SK-N-SH treated with all-trans-retinoic acid at 6 μM for 48 hours (cell line): ENCODE measurements around the gene CRACR2B.

ENCODE experiments used
- ATAC-seq: fragments of 200-7000 bp; cut with Tn5 transposase; 3 replicates; pipeline ENCODE4 v1.9.1; 2020; ENCODE audit warnings: mild to moderate bottlenecking, moderate library complexity
- ARNTL ChIP-seq: fragments of 450-650 bp; formaldehyde crosslinking; IDR thresholded peaks from 2 replicates; pipeline ENCODE4 v1.5.0; 2020; ENCODE audit warnings: low read depth, mild to moderate bottlenecking, moderate library complexity, borderline replicate concordance
- BACH2 ChIP-seq: fragments of 250-450 bp; sonication (Bioruptor Pico); IDR thresholded peaks from 2 replicates; pipeline ENCODE4 v1.9.0; 2021; ENCODE audit warnings: mild to moderate bottlenecking, borderline replicate concordance
- CREB5 ChIP-seq: fragments of 250-450 bp; sonication (Bioruptor Pico); IDR thresholded peaks from 2 replicates; pipeline ENCODE4 v1.5.1; 2020; ENCODE audit warnings: low read depth, mild to moderate bottlenecking, moderate library complexity
- CSDC2 ChIP-seq: fragments of 250-450 bp; sonication (Bioruptor Pico); IDR thresholded peaks from 2 replicates; pipeline ENCODE4 v1.5.0; 2020; ENCODE audit warnings: mild to moderate bottlenecking, moderate library complexity
- CSRNP3 ChIP-seq: fragments of 250-450 bp; sonication (Bioruptor Pico); IDR thresholded peaks from 2 replicates; pipeline ENCODE4 v1.5.1; 2021; ENCODE audit warnings: mild to moderate bottlenecking, moderate library complexity
- ESRRG ChIP-seq: fragments of 250-450 bp; sonication (Bioruptor Pico); IDR thresholded peaks from 2 replicates; pipeline ENCODE4 v1.6.1; 2021; ENCODE audit warnings: mild to moderate bottlenecking
- ISL1 ChIP-seq: fragments of 250-450 bp; sonication (Bioruptor Pico); IDR thresholded peaks from 2 replicates; pipeline ENCODE4 v2.1.2; 2022; ENCODE audit warnings: mild to moderate bottlenecking, moderate library complexity
- PATZ1 ChIP-seq: fragments of 250-450 bp; sonication (Bioruptor Pico); IDR thresholded peaks from 2 replicates; pipeline ENCODE4 v1.8.0; 2020; ENCODE audit warnings: mild to moderate bottlenecking, moderate library complexity, borderline replicate concordance
- POU6F1 ChIP-seq: fragments of 250-450 bp; sonication (Bioruptor Pico); IDR thresholded peaks from 2 replicates; pipeline ENCODE4 v1.8.0; 2021; ENCODE audit warnings: low read depth, mild to moderate bottlenecking, moderate library complexity, borderline replicate concordance
- PPARA ChIP-seq: fragments of 250-450 bp; sonication (Bioruptor Pico); IDR thresholded peaks from 2 replicates; pipeline ENCODE4 v1.5.0; 2020; ENCODE audit warnings: mild to moderate bottlenecking, borderline replicate concordance
- SNAI2 ChIP-seq: fragments of 250-450 bp; sonication (Bioruptor Pico); IDR thresholded peaks from 2 replicates; pipeline ENCODE4 v1.5.0; 2020; ENCODE audit warnings: mild to moderate bottlenecking, moderate library complexity
- TOX ChIP-seq: fragments of 250-450 bp; sonication (Bioruptor Pico); IDR thresholded peaks from 2 replicates; pipeline ENCODE4 v1.8.0; 2021; ENCODE audit warnings: mild to moderate bottlenecking, moderate library complexity, borderline replicate concordance
- TSHZ2 ChIP-seq: fragments of 250-450 bp; sonication (Bioruptor Pico); IDR thresholded peaks from 2 replicates; pipeline ENCODE4 v1.5.0; 2020; ENCODE audit warnings: mild to moderate bottlenecking, moderate library complexity
- ZC3H10 ChIP-seq: fragments of 250-450 bp; sonication (Bioruptor Pico); IDR thresholded peaks from 2 replicates; pipeline ENCODE4 v1.5.1; 2021; ENCODE audit warnings: mild to moderate bottlenecking, moderate library complexity
- ZFP3 ChIP-seq: fragments of 250-450 bp; sonication (Bioruptor Pico); IDR thresholded peaks from 2 replicates; pipeline ENCODE4 v1.5.0; 2020; ENCODE audit warnings: mild to moderate bottlenecking, moderate library complexity
- ZNF565 ChIP-seq: fragments of 450-650 bp; formaldehyde crosslinking; conservative IDR thresholded peaks from 2 replicates; pipeline ENCODE4 v1.5.0; 2020; ENCODE audit warnings: low read depth, mild to moderate bottlenecking, moderate library complexity
- ZNF70 ChIP-seq: fragments of 450-650 bp; formaldehyde crosslinking; IDR thresholded peaks from 2 replicates; pipeline ENCODE4 v1.5.0; 2020; ENCODE audit warnings: mild to moderate bottlenecking, moderate library complexity
- ZNF8 ChIP-seq: fragments of 450-650 bp; formaldehyde crosslinking; IDR thresholded peaks from 2 replicates; pipeline ENCODE4 v1.5.0; 2020; ENCODE audit warnings: mild to moderate bottlenecking, moderate library complexity

The CRACR2B gene

GRCh38 chr11:827897-828192, at the start of gene CRACR2B:
Gene CRACR2B (plus strand): TSS chr11:827919. CDS start chr11:828608, 689 bp downstream.
- no peak for ATAC-seq
- TF ChIP-seq ISL1 (CRISPR knock-in tag) (no peak), SNAI2 (no peak), ESRRG (CRISPR knock-in tag) (no peak), TOX (CRISPR knock-in tag) (no peak), ZNF8 (CRISPR knock-in tag) (no peak), POU6F1 (no peak), CSRNP3 (CRISPR knock-in tag) (no peak), PATZ1 (CRISPR knock-in tag) (no peak), ARNTL (CRISPR knock-in tag) (no peak), CREB5 (CRISPR knock-in tag) (no peak), ZFP3 (no peak)

GRCh38 chr11:778976-779954, 48.5 kb upstream of the CRACR2B start:
- TF ChIP-seq SNAI2 (no peak), ARNTL (CRISPR knock-in tag) (no peak), PATZ1 (CRISPR knock-in tag) (no peak), ZNF8 (CRISPR knock-in tag) (no peak), BACH2 (no peak), ISL1 (CRISPR knock-in tag) (no peak), ZC3H10 (CRISPR knock-in tag) (no peak), CSDC2 (no peak), ZNF565 (CRISPR knock-in tag) (no peak), PPARA (CRISPR knock-in tag) (no peak), ESRRG (CRISPR knock-in tag) (no peak), CSRNP3 (CRISPR knock-in tag) (no peak), CREB5 (CRISPR knock-in tag) (no peak), POU6F1 (no peak), TOX (CRISPR knock-in tag) (no peak), ZFP3 (no peak), ZNF70 (CRISPR knock-in tag) (no peak), TSHZ2 (CRISPR knock-in tag) (no peak)
- TF ChIP-seq, all 23 proteins: peak for 0
- no peak for ATAC-seq
